ENCODE data around the gene NUTM2B.
"Not testable (repeated sequence)": the region's sequence is repeated elsewhere in the genome, so short reads cannot be mapped to it uniquely, and the experiment has no call there.

Gene NUTM2B

GRCh38 chr10:79702927-79703326 lies at the start of gene NUTM2B:
NUTM2B (plus strand) TSS chr10:79703227; CDS start chr10:79703610, 383 bp downstream.
- not testable (repeated sequence) for DNase-seq

GRCh38 chr10:79663287-79663686 lies 39.7 kb upstream of the NUTM2B start:
- DNase-seq, result not testable (repeated sequence)

GRCh38 chr10:79664686-79665085 lies 38.3 kb upstream of the NUTM2B start:
- not testable (repeated sequence) for DNase-seq

GRCh38 chr10:79669248-79669788 lies 33.7 kb upstream of the NUTM2B start:
- not testable (repeated sequence) for DNase-seq

GRCh38 chr10:79674878-79675277 lies 28.1 kb upstream of the NUTM2B start:
- DNase-seq, result not testable (repeated sequence)

GRCh38 chr10:79683026-79683883 lies 19.8 kb upstream of the NUTM2B start:
- not testable (repeated sequence) for DNase-seq

GRCh38 chr10:79683884-79684720 lies 18.9 kb upstream of the NUTM2B start:
- not testable (repeated sequence) for DNase-seq

GRCh38 chr10:79685044-79685685 lies 17.9 kb upstream of the NUTM2B start:
- DNase-seq, result not testable (repeated sequence)

GRCh38 chr10:79686595-79686994 lies 16.4 kb upstream of the NUTM2B start:
- not testable (repeated sequence) for DNase-seq

GRCh38 chr10:79687406-79688150 lies 15.4 kb upstream of the NUTM2B start:
- not testable (repeated sequence) for DNase-seq

GRCh38 chr10:79688798-79689197 lies 14.2 kb upstream of the NUTM2B start:
- not testable (repeated sequence) for DNase-seq

- not testable (repeated sequence) for DNase-seq
These were observed 6.4 kb upstream of the NUTM2B start for GRCh38 chr10:79696596-79696995.

GRCh38 chr10:79697141-79697540 lies 5.9 kb upstream of the NUTM2B start:
- DNase-seq, result not testable (repeated sequence)

- DNase-seq, result not testable (repeated sequence)
These were observed 2.6 kb upstream of the NUTM2B start for GRCh38 chr10:79700381-79700944.

- not testable (repeated sequence) for DNase-seq
These were observed 4.0 kb downstream of the NUTM2B start for GRCh38 chr10:79707017-79707416.

GRCh38 chr10:79714976-79715375 lies 11.9 kb downstream of the NUTM2B start:
- not testable (repeated sequence) for DNase-seq

- not testable (repeated sequence) for DNase-seq
These were observed 14.0 kb downstream of the NUTM2B start for GRCh38 chr10:79716917-79717579.

- DNase-seq, result not testable (repeated sequence)
These were observed 17.0 kb downstream of the NUTM2B start for GRCh38 chr10:79720000-79720399.

- DNase-seq, result not testable (repeated sequence)
These were observed 23.6 kb downstream of the NUTM2B start for GRCh38 chr10:79726620-79727019.

Data from anterior cingulate cortex (tissue), 58 donors.